Trophoblast cell (in vitro differentiated cells and primary cell): ENCODE results near the gene KRT78.

Source experiments
- DNase-seq, 2 donors: peaks; one replicate each; pipeline ENCODE4 v3.0.0-alpha.2; 2016
- H2AFZ ChIP-seq: 2 replicates; pipeline ENCODE4 v1.6.1; 2013; ENCODE audit warnings: low read length, moderate library complexity, mild to moderate bottlenecking; ENCODE audit not compliant: insufficient read depth, poor library complexity
- H2AK5ac ChIP-seq: 2 replicates; pipeline ENCODE4 v1.6.1; 2013; ENCODE audit warnings: mild to moderate bottlenecking, low read length
- H2BK120ac ChIP-seq: 2 replicates; pipeline ENCODE4 v1.6.1; 2013; ENCODE audit warnings: low read length, mild to moderate bottlenecking, moderate library complexity; ENCODE audit not compliant: insufficient read depth, poor library complexity
- H2BK12ac ChIP-seq: 2 replicates; pipeline ENCODE4 v1.6.1; 2013; ENCODE audit warnings: mild to moderate bottlenecking, low read length, moderate library complexity
- H2BK5ac ChIP-seq: 2 replicates; pipeline ENCODE4 v1.6.1; 2013; ENCODE audit warnings: low read length, low read depth, moderate library complexity, mild to moderate bottlenecking; ENCODE audit not compliant: poor library complexity
- H3K14ac ChIP-seq: 2 replicates; pipeline ENCODE4 v1.6.1; 2013; ENCODE audit warnings: mild to moderate bottlenecking, low read length
- H3K18ac ChIP-seq: 2 replicates; pipeline ENCODE4 v1.6.1; 2013; ENCODE audit warnings: mild to moderate bottlenecking, low read length
- H3K23ac ChIP-seq: 2 replicates; pipeline ENCODE4 v1.6.1; 2013; ENCODE audit warnings: low read length
- H3K27ac ChIP-seq: 2 replicates; pipeline ENCODE4 v1.5.1; 2013; ENCODE audit warnings: low read depth, mild to moderate bottlenecking, inconsistent platforms, low read length, moderate library complexity
- H3K27me3 ChIP-seq: 2 replicates; pipeline ENCODE4 v1.6.1; 2013; ENCODE audit warnings: inconsistent platforms, mild to moderate bottlenecking, low read length, moderate library complexity; ENCODE audit not compliant: insufficient read depth
- H3K36me3 ChIP-seq, 2 experiments: 1 replicate in 1 of 2; 2 replicates in 1 of 2; pipeline ENCODE4 v1.6.1; 2013; ENCODE audit warnings: low read length in 2 of 2, mild to moderate bottlenecking in 2 of 2, moderate library complexity in 1 of 2; ENCODE audit not compliant: insufficient read depth in 2 of 2, control insufficient read depth in 1 of 2
- H3K4ac ChIP-seq: 2 replicates; pipeline ENCODE4 v1.6.1; 2013; ENCODE audit warnings: low read depth, mild to moderate bottlenecking, low read length, moderate library complexity
- H3K4me1 ChIP-seq, 2 experiments: 1 replicate in 1 of 2; 2 replicates in 1 of 2; pipeline ENCODE4 v1.6.1; 2013; ENCODE audit warnings: low read length in 2 of 2, mild to moderate bottlenecking in 2 of 2, moderate library complexity in 1 of 2; ENCODE audit not compliant: insufficient read depth in 2 of 2, control insufficient read depth in 1 of 2
- H3K4me2 ChIP-seq: 2 replicates; pipeline ENCODE4 v1.6.1; 2013; ENCODE audit warnings: inconsistent platforms, mild to moderate bottlenecking, low read length, moderate library complexity
- H3K4me3 ChIP-seq: 2 replicates; pipeline ENCODE4 v1.5.1; 2013; ENCODE audit warnings: mild to moderate bottlenecking, low read depth, low read length, inconsistent platforms
- H3K79me1 ChIP-seq: one replicate; pipeline ENCODE4 v1.6.1; 2013; ENCODE audit warnings: low read length
- H3K79me2 ChIP-seq: 2 replicates; pipeline ENCODE4 v1.6.1; 2013; ENCODE audit warnings: low read length, mild to moderate bottlenecking; ENCODE audit not compliant: control insufficient read depth, insufficient read depth, poor library complexity
- H3K9ac ChIP-seq: 2 replicates; pipeline ENCODE4 v1.6.1; 2013; ENCODE audit warnings: mild to moderate bottlenecking, low read length
- H3K9me3 ChIP-seq: 2 replicates; pipeline ENCODE4 v1.6.1; 2013; ENCODE audit warnings: low read depth, mild to moderate bottlenecking, control low read depth, inconsistent platforms, low read length; ENCODE audit not compliant: insufficient read depth
- H4K12ac ChIP-seq: 2 replicates; pipeline ENCODE4 v1.6.1; 2013; ENCODE audit warnings: low read depth, mild to moderate bottlenecking, low read length, moderate library complexity
- H4K8ac ChIP-seq: 2 replicates; pipeline ENCODE4 v1.6.1; 2013; ENCODE audit warnings: low read depth, mild to moderate bottlenecking, low read length, moderate library complexity
- H4K91ac ChIP-seq: one replicate; pipeline ENCODE4 v1.6.1; 2013; ENCODE audit warnings: low read depth, mild to moderate bottlenecking, low read length, moderate library complexity
- WGBS: extraction: QIAGEN DNeasy Blood & Tissue Kit; methylation state at CpG from one replicate; pipeline ENCODE4 v1.1.7; 2013; ENCODE audit warnings: missing lambda C conversion rate; ENCODE audit not compliant: insufficient read length, insufficient coverage; ENCODE audit errors: extremely low coverage; 5-methylcytosine and 5-hydroxymethylcytosine counted together

Gene KRT78

DNA sequence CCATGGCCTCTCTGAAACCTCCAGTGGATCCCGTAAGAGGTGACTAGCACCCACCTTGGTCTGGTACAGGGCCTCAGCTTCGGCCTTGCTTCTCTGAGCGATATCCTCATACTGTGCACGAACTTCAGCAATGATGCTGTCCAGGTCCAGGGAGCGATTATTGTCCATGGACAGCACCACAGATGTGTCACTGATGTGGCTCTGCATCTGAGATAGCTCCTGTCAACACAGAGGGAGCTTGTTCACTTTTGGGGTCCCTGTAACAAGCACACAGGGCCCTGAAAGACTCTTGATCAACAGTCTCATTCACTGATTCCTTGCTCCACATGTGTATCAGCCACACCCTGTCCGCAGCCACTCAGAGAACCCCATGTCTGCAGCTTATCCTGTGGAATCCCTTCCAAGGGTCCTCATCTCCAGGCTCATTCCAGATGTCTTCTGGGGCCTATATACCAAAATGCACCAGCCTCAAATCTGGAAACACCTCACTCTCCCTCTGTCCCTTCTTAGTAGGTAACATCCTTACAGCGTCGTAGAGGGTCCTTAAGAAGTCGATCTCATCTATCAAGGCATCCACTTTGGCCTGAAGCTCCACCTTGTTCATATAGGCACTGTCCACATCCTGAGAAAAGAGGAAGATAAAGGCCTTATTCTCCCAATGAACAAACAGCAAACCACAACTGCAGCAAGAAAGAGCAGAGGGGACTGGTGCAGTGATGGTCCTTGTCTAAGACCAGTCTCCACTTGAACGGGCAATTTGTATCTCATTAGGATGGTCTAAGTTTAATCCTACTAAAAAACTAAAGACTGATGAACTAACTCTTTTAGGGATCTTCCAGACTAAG is 56.4 kb downstream of the KRT78 start:
- Histone ChIP-seq H3K4ac (no peak overlapping the region), H2AK5ac (no peak overlapping the region), H3K4me3 (no peak overlapping the region), H3K79me1 (no peaks in the 10 kb centered on the region), H4K91ac (no peak overlapping the region), H3K18ac (no peak overlapping the region), H2BK5ac (no peak overlapping the region), H3K4me2 (no peak overlapping the region), H3K9me3 (peaks cover 2% of the 10 kb centered on the region), H2BK12ac (no peak overlapping the region), H3K27me3 (no peaks in the 10 kb centered on the region), H2BK120ac (no peak overlapping the region), H3K23ac (no peak overlapping the region), H3K79me2 (no peaks in the 10 kb centered on the region), H3K36me3 (no peaks in the 10 kb centered on the region), H3K4me1 (no peaks in the 10 kb centered on the region), H4K8ac (no peak overlapping the region), H3K9ac (no peak overlapping the region), H2AFZ (no peak overlapping the region), H3K14ac (no peak overlapping the region), H3K27ac (no peak overlapping the region), H4K12ac (no peak overlapping the region)
- no CpG with 5 or more reads among the region's 10 CpGs for WGBS
- no peak for DNase-seq

- no peak overlapping the region for H3K14ac ChIP-seq
- DNase-seq = no peak
- WGBS = no CpG with 5 or more reads among the region's 12 CpGs
- no peak overlapping the region for H2AFZ ChIP-seq
- H3K4me1 ChIP-seq = no peaks in the 10 kb centered on the region
- no peak overlapping the region for H4K8ac ChIP-seq
- H3K4ac ChIP-seq = no peak overlapping the region
- H3K4me2 ChIP-seq = no peak overlapping the region
- no peak overlapping the region for H3K18ac ChIP-seq
- no peak overlapping the region for H2BK5ac ChIP-seq
- H3K4me3 ChIP-seq = no peak overlapping the region
- H3K9ac ChIP-seq = no peak overlapping the region
- H2BK12ac ChIP-seq = no peak overlapping the region
- no peaks in the 10 kb centered on the region for H3K79me2 ChIP-seq
- no peaks in the 10 kb centered on the region for H3K79me1 ChIP-seq
- H2BK120ac ChIP-seq = no peak overlapping the region
- no peak overlapping the region for H3K23ac ChIP-seq
- no peaks in the 10 kb centered on the region for H3K36me3 ChIP-seq
- H4K12ac ChIP-seq = no peak overlapping the region
- H3K9me3 ChIP-seq = peaks cover 2% of the 10 kb centered on the region
- H3K27me3 ChIP-seq = no peaks in the 10 kb centered on the region
- H2AK5ac ChIP-seq = no peak overlapping the region
- no peak overlapping the region for H3K27ac ChIP-seq
- no peak overlapping the region for H4K91ac ChIP-seq
Observed at GRCh38 chr12:52791271-52792184, 57.3 kb downstream of the KRT78 start.

DNA sequence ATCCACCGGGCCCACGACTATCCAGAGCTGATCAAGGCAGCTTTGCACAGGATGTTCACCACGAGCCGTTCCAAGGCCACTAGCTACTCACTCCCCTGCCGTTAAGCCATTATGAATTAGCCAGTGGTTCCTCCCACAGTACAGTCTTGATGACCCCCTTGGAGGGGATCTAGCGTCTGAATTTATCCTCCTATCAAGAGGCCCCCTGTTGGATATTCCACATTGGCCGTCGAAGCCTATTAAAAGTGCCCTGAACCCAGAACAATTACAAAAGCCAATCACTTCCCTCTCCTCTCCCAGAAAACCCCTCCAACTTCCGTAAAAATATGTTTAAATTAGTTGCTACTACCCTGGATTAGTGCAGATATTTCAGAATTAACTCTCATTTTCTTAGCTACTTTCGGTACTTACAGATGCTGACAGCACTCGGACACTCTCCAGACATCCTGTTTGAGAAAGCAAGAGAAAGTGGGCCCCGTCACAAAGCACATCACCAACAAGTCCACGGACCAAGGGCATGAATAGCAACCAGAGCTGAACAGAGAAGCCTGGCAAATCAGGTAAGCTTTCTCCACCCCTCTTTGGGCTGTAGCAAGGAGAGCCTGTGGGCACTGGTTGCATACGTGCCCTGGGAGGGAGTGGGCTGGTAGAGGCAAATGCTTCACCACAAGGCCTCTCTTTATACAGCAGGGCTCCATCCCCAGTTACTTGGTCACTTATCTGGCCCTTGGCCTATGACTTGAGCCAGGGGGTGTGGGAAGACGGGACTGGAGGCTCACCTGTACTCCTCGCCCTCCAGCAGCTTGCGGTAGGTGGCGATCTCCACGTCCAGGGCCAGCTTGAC is 58.1 kb downstream of the KRT78 start:
- no peaks in the 10 kb centered on the region for H3K27me3 ChIP-seq
- no peak overlapping the region for H3K18ac ChIP-seq
- H3K79me2 ChIP-seq = no peaks in the 10 kb centered on the region
- H4K8ac ChIP-seq = no peak overlapping the region
- no peak overlapping the region for H2AFZ ChIP-seq
- no peak overlapping the region for H3K4me2 ChIP-seq
- no peaks in the 10 kb centered on the region for H3K79me1 ChIP-seq
- no peak overlapping the region for H2AK5ac ChIP-seq
- no peak overlapping the region for H2BK120ac ChIP-seq
- no peak overlapping the region for H4K91ac ChIP-seq
- no peak overlapping the region for H3K23ac ChIP-seq
- no peak overlapping the region for H4K12ac ChIP-seq
- no peak overlapping the region for H3K14ac ChIP-seq
- no peaks in the 10 kb centered on the region for H3K36me3 ChIP-seq
- no peak overlapping the region for H2BK12ac ChIP-seq
- peaks cover 2% of the 10 kb centered on the region for H3K9me3 ChIP-seq
- WGBS = no CpG with 5 or more reads among the region's 19 CpGs
- no peak for DNase-seq
- H3K4me3 ChIP-seq = no peak overlapping the region
- H3K27ac ChIP-seq = no peak overlapping the region
- no peak overlapping the region for H3K9ac ChIP-seq
- H3K4ac ChIP-seq = no peak overlapping the region
- H2BK5ac ChIP-seq = no peak overlapping the region
- no peaks in the 10 kb centered on the region for H3K4me1 ChIP-seq
